CD4-positive, alpha-beta T cell treated with Interleukin-15 for 1 hour (primary cell): Measurements from ENCODE around the gene RPL19.
"Not testable (repeated sequence)": the region's sequence is repeated elsewhere in the genome, so short reads cannot be mapped to it uniquely, and the experiment has no call there.

Experiments
- DNase-seq: peaks from one replicate; pipeline ENCODE4 v3.0.0-alpha.2; 2020

Gene RPL19

DNA sequence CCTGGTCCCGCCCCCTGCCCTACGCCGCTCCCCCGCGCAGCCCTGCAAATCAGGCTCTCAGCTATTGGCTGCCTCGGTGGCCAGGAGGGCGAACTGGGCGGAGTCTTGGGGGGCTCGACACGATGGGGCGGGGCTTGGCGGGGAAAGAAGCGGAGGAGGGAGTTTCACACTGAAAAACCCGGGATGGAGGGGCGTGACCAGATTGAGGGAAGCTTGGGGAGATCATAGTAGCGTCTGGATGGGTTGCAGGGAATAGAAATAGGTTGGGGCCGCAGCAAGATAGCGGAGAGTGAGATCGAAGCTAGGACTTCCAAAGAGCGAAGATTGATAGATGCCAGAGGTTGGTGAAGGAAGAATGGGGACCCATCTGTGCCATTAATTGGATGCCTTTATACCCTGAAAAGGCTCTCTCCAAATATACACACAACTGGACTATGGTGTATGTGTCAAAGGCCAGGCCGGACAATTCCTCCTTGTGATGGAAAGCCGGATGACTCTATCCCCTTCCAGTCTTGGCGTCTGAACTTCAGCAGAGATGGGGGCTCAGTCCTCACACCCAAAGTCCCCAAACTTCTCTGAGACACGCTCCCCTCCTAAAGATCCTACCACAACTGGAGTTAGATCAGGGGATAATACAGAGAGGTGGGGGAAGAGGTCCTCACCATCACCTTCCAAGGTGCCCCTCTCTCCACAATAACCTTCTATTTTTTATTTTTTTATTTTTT is 26.0 kb downstream of the RPL19 start:
- DNase-seq = peak; percentile 62

DNA sequence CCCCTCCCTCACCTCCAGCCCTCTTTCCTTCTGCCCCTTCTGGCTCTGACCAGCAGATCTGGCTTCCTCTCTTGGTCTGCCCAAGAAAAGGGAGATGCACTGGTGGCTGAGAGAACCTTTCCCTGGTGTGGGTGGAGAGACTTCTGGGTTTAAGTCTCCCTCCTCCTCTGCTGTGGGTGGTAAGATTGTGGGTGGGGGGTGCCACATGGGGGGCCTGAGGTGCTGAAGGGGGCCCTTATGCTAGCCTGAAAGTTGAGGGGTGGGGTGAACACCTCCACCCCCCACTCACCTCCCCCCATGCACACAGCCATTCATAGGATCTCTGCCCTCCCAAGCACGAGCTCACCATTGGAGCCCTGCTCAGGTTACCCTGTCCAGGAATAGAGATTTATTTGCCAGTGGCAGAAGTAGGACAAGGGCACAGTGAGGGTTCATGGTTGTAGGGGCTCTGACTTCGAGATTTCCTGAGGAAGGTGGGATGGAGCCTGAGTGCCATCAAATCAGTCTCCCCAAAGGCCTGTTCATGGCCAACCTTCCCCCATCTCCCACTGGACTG is 27.4 kb downstream of the RPL19 start:
- no peak for DNase-seq

DNA sequence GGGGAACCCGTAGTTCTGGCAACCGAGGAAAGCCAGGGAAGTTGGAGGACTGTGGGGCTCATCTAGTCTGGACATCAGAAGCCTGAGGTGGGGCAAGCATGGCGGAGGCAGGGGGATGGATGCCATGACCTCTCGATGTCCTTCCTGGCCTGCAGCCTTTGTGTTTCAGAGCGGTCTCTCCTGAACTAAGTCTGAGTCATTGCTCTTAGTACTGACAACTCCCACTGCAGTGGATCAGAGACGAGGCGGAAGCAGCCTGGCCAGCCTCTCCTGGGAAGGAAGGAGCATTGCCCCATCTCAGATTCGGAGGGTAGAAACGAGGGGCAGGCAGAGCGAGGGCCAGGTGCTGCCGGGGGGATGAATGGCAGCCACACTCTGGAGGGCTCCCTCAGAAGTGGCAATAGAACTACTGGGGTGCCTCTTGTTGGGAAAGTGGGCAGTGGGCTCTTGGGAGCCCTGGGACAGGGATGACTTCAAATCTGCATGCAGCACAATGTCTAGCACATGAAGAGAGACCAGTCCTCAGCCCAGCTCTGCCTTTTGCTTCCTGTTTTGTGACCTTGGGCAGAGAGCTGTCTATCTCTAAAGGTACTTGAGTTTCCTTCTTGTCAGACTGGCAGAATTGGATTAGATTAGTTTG is 29.3 kb downstream of the RPL19 start:
- no peak for DNase-seq

DNA sequence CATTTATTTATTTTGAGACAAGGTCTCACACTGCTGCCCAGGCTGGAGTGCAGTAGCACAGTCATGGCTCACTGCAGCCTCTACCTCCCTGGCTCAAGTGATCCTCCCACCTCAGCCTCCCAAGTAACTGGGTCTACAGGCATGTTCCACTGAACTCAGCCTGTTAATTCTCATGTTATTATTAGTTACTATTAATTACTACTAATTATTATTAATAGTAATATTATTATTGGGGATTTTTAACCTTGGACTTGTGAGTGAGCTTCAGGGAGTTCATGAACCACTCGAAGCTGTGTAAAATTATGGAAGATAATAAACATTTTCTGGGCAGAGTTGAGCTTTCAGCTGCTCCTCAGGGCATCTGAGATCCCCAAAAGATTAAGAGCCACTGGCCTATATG is 30.3 kb downstream of the RPL19 start:
- DNase-seq = no peak

DNA sequence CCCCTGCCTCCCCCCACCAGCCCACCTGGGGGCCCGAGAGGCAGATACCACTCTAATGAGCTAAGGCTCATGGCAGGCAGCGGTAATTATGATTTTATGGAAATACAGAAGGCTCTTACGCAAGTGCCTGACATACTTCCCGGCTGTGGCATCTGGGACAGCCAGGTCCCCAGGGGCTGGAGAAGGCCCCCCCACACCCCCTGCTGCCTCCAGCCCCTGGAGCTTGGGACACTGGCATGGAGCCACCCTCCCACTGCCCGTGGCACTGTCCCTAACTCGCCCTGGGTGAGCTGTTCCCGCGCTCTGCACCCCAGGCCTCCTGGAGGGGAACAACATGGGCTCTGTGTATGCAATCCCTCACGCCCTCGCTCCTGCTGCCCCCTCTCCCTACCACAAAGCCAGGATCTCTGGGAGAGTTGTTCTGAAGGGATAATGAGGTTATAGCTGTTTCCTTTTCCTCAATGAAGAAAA is 31.0 kb downstream of the RPL19 start:
- DNase-seq = no peak

DNA sequence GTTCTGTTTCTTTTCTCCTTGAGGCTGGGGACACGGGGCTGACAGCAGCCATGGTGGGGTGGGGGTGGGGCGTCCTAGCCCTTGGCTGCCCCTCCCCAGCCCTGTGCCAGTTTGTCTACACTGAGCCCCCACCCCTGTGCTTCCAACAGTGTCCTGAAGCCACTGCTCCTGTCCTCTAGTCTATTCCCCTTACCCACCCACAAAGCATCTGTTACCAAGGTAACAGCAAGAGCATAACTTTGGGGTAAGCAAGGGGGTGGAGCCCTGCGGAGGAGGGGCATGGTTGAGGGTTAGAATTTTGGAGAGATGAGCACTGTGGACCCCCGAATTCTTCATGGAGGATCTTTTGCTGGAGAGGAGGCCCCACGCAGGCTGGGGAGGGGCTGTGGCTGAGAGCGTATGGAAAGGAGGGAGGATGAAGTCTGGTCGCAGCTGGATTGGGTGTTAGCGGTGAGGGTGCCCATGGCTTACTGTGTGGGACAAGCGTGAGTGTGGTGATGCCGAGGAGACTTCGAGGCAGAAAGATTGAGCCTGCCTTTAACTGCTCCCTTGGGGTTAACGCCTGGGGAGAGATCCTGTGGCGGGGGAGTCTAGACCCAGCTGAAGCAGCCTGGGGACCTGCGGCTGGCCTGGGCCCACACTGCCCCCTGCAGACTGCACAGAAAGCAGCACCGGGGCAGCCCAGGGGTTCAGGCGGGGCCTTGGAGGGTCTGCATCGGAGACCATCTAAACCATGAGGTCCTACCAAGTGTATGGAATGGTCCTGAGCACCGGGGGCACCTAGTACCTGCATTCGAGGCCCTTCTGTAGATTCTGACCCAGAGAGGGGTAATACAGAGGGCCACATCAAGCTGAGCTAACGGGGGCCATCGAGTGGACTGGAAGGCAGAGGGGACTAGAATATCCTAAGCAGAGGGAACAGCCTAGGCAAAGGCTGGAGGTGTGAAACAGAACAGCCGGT is 31.8 kb downstream of the RPL19 start:
- DNase-seq = peak; percentile 68

DNA sequence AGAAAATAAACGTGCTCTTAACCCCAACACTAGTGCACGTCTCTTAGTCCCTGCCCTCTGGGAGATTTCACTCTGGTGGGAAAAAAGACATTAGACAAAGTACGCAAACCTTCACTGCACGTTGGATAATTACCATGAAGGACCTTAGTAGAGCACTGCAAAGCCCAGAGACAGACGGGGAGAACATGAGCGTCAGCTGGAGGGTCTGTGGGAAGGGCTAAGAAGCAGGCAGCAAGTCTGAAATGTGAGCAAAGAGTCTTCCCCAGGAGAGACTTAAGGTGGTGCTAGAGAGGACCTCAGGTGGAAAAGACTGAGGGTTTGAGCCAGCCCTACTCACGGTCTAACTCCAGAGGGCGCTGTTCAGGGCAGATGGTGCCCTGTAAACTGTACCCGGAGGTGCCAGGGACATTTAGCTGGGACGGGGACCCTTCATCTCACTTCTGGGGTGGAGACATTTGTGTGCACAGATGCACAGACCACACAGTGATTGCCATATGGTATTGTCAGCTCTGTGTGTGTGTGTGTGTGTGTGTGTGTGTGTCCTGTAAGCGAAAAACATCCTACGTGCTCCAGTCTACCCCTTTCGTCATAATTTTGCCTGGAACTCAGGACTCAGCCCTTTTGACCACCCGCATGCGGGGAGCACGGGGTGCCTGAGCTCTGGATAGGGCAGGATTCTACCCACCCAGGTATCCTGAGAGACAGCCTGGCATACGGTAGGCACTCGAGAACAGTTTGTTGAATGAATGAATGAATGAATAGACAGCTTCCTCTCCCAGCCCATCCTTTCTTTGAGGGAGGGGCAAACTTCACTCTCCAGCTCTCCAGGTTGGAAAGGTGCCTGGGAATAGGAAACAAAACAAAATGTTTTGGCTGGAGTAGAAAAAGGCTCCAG is 35.7 kb downstream of the RPL19 start:
- peak; percentile 52 for DNase-seq

DNA sequence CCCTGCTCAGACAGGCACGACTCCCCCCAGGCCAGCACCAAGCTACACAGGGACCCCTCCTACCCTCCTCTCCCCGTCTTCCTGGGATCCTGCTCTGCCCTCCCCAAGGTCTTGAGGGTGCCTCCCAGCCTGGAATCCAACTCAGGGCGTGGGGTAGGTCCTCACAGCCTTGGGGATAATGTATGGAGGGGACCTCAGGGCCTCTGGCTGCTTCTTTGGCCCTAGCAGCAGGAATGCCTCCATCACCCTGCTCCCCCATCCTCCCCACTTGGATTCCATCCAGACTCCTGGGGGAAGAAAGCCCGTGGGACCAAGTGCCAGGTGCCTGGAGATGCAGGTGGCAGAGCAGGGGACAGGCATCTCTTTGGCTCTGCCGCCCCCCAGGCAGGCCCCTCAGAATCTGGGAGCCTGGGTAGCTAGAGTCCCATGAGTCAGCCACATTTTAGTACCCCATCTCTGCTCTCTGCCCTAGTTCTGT is 36.4 kb downstream of the RPL19 start:
- no peak for DNase-seq

DNA sequence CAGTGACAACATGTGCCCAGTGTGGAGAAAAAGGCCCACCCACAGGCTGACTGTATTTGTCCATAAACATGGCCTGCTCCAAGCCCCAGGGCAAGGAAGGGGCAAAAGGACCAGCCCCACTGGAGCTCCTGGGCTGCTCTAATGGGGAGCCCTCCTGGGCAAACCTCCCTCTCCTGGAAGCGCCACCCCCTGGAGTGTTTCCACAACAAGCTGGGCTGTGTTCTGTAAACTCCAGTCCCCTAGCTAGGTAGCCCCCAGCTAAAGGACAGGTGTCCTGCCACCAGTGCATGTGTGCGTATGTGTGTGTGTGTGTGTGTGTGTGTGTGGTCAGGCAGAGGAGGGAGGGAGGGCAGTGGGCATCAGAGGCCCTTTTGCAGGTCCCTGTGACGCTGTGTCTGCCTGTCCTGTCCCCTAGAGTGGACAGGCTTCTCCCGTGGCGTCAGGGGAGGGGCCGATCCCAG is 36.9 kb downstream of the RPL19 start:
- no peak for DNase-seq

DNA sequence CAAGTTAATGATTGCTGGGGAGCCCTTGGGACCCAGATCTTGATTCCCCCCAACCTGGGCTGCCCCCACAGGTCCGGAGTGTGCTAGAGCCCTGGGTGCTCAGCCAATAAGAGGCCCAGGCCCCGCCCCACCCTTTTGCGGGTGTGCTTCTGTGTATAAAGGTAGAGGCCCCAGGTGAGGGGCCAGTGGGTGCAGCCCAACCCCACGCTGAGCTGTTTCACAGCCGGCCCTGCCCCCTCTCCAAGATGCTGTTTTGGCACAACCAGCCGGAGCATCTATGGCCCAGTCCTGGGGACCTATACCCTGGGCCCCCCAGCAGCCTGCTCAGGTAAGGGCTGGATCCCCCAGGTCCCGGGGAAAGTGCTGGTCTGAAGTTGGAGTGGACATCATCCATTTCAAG is 37.5 kb downstream of the RPL19 start:
- no peak for DNase-seq

DNA sequence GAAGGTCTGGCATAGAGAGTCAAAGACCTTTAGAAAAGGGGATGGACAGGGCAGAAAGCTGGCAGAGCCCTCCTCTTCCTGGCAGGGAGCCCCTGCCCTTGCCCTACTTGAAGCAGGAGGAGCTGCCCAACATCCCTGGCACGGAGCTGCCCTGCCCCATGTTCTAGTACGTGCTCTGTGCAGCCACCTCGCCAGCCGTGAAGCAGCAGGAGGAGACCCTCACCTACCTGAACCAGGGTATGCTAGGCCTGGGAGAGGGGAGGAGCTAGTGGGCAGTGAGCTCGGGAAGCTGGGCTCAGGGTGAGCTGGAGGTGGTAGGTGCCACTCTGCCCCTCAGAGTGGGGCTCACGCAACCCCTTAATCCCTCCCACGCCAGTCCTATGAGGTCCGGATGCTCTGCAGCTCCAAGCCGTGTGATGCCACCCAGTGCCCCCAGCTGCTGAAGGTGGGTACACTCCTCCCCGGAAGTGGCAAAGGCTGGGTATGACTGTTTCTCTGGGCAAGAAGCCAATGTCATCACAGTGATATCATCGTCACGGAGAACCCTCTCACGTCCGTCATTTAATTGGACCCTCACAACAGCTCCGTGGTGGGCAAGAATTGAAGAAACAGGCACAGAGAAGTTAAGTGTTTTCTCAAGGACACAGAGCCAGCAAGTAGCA is 38.4 kb downstream of the RPL19 start:
- peak; percentile 88 for DNase-seq

DNA sequence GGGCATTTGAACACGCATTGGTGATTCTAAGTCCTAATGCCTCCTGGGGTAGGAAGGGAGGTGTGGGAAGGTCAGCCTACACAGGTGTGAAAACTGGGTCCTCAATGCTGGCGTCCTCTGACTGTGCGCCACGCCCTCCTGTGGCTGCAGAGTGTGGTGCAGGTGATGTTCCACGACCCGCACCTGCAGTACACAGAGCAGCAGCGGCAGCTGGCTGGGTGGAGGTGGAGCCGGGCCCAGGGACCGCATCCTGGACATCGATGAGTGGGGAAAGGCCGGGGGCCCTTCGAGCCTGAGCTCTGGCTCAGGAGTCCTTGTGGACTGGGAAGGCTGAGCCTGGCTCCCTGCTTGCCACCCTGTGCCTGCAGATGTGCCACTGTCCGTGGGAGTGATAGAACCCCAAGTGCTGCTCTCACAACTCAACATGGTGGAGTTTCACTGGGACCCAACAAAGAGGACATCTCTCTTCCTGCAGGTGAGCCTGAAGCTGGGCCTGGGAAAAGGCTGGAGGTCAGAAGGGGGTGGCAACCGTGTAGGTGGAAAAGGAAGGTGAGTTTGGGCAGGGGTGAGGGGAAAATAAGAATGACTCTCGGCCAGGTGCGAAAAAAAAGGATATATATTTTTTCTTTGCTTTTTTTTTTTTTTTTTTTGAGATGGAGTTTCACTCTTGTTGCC is 39.7 kb downstream of the RPL19 start:
- peak; percentile 69 for DNase-seq

DNA sequence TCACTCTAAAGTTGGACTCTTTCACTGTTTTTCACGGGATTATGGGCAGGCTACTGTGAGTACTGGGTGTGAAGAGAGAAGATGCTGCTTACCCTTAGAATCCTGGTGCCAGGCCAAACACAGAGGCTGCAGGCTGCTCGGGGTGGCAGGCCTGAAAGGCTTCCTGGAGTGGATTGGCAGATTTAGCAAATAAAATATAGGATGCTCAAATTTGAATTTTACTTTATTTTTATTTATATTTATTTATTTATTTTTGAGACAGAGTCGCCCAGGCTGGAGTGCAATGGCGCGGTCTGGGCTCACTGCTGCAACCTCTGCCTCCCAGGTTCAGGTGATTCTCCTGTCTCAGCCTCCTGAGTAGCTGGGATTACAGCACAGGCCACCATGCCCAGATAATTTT is 40.5 kb downstream of the RPL19 start:
- DNase-seq = no peak

DNA sequence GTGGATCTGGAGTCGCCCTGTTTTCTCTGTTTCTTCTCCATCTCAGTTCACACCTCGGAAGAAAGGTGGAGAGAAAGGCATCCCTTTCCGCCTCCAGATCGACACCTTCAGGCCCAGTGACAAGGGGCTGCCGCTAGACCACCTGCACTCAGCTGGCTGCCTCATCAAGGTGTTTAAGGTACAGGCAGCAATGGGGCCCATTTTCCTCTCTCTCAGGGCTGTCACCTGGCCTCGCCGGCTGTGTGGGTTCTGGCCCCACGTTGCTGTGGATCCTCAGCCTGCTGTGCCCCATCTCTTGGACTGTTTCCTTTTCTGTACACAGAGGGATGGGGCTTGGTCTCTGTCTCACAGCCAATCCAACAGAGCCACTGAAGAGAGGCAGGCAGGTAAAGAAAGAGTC is 43.1 kb downstream of the RPL19 start:
- DNase-seq = no peak

DNA sequence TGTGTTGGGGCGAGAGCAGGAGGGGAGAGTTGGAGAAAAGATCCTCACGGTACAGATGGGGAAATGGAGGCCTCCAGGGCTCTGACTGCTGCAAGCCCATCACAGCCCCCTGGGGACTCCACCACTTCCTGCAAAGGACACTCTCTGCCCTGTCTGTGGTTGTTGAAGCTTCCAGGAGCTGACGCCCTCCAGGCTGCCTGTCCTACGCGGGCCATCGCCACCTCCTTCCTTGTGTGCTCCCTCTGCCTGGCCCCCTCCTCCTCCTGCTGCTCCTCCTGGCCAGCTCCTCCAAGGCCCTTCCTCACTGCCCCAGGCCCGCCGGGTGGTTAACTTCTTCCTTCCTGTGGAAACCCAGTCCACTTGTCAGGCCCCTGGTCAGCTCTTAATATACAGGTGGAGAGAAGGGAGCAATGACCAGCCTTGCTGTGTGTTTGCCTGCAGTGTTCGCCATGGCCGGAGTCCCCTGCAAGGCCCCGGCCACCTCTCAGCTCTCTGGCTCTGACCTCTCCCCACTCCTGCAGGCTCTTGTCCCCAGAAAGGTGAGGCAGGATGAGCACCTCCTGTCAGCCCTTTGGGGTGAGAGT is 44.0 kb downstream of the RPL19 start:
- no peak for DNase-seq

DNA sequence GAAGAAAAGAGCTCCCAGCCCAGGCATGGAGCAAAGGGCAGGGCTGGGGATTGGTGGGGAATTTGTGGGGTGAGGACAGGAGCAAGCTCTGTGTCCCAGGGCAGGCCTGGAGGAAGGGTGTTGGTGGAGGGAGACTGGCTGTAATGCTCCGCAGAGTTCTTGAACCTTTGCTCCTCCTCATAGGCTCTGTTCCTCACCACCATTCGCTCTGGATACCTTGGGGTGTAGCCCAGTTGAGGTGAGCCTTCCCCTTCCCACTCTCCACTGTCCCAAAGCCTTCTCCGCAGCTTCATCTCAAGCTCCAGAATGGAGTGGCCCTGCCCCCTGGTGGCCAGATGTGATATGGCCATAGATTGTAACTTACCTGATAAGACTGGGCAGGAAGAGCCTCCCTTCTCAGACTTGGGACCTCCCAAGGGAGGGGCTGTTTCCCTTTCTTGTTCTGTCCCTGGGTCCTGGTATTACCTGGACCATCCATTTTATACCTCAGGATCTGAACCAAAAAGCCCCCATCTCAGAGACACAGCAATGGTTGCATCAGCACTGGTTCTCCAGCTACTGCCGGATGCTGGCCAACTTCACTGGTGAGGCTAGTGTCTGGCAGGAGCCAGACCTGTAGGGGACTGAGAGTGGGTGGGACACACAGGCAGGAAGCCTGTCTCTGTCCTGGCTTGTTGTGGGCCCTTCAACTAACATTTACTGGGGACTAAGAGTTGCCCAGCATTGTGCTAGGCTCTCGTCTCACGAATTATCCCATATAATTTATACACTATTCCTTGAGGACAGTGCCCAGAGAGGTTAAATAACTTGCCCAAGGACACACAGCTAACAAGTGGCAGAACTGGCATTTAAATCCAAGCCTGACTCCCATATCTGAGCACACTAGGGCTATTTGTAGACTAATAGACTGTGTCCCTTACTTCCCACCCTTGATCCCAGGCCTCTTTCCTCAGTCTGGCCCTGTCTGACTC is 44.8 kb downstream of the RPL19 start:
- peak; percentile 77 for DNase-seq

DNA sequence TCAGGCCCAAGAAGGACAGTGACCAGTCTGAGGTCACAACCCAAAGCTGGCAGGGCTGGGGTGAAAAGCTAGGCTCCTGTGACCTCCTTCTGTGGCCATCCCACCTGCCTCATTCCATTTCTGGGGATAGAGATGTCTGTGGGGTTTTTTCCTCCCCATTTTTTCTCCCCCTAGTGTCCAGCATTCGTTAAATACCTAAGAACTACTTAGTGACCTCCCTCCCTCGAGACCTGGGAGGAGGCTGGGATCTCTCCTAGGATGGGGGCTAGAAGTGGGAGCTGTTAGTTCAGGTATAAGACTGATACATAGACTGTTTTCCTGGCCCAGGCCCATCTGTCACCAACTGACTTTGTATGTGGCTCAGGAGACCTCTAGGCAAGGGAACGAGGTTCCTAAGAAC is 46.2 kb downstream of the RPL19 start:
- no peak for DNase-seq

DNA sequence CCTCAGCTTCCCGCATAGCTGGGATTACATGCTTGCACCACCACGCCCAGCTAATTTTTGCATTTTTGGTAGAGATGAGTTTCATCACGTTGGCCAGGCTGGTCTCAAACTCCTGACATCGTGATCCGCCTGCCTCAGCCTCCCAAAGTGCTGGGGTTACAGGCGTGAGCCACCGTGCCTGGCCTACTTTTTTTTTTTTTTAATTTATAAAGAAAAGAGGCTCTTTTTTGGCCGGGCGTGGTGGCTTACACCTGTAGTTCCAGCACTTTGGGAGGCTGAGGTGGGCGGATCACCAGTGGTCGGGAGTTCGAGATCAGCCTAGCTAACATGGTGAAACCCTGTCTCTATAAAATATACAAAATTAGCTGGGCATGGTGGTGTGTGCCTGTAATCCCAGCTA is 50.0 kb downstream of the RPL19 start:
- DNase-seq = not testable (repeated sequence)

DNA sequence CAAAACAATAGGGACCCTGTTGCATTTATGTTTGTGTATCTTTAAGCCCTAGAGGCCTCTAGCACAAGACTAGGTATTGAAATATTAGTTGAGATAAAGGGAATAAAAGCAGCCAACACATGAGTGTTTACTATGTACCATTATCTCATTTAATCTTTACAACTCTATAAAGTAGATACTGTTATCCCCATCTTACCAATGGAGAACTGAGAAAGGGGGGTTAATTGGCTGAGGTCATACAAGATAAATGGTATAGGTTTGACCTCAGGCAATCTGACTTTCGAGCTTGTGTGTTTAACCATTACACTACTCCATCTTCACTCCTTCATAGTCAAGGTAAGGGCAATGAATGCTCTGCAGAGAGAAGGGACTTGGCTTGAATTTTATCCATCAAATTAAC is 51.9 kb downstream of the RPL19 start:
- DNase-seq = no peak
